HG02678 (cell line): ENCODE results near the gene MAP1B.

Experiments
- ATAC-seq: cut with Tn5 transposase; IDR thresholded peaks from one replicate; pipeline ENCODE4 v1.9.1; 2021; ENCODE audit warnings: mild to moderate bottlenecking, moderate library complexity; ENCODE audit not compliant: unreplicated experiment

MAP1B gene

DNA sequence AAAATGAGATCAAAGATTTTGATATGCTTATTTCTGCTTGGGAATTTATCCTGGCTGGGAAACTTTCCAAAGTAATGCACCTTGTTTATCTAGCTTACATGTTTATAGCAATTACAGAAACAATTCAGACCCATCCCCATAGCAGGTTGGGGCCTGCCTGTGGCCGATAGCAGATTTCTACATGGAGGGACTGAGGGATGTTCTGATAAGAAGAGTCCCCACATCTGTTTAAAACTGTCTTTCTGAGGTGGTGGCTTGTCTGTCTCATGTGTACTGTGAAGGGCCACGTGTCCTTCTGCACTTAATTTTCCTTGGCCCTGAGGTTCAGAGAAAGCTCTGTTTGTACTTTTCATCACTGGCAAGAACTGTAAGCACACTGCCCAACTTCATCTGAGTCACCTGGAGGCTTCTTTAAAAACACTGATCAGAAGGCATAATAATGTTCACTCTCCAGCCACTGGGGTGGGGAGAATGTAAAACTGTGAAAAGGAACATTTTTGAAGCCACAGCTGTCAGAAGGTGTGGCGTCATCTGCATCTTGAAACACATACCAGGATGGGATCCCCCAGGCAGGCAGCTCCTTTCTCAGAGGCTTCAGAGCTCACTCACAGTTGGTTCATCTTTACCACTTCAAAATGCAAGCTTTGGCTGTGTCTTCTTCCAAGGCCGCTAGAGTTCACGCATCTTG lies 80.3 kb downstream of the MAP1B start:
- no peak for ATAC-seq

- ATAC-seq, result no peak
These were observed 80.9 kb downstream of the MAP1B start for GRCh38 chr5:72188166-72188565.

GRCh38 chr5:72189146-72189545 lies 81.9 kb downstream of the MAP1B start:
- ATAC-seq, result no peak

DNA sequence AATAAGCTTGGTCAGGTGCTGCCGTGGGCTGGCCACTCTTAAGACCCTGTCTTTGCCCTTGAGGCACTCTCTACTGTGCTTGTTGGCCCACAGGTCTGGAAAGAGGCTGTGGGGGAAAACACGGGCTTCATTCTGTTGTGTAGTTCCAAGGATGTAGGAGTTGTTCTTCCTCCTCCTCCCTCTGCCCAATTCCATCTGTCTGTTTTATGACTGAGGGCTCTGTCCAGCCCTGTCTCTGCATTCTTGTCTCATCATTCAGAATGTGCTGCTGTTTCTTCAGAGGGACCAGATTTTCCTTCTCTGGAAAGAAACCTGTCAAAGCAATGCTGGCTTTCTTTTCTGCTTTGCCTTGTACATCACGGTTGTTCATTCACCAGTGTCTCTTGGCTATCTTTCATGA lies 84.1 kb downstream of the MAP1B start:
- no peak for ATAC-seq

DNA sequence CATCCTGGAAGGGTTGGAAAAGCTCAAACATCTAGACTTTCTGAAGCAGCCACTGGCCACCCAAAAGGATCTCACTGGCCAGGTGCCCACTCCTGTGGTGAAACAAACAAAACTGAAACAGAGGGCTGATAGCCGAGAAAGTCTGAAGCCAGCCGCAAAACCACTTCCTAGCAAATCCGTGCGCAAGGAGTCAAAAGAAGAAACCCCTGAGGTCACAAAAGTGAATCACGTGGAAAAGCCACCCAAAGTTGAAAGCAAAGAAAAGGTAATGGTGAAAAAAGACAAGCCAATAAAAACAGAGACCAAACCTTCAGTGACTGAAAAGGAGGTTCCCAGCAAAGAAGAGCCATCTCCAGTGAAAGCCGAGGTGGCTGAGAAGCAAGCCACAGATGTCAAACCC lies 87.6 kb downstream of the MAP1B start:
- peak; percentile 97 for ATAC-seq

DNA sequence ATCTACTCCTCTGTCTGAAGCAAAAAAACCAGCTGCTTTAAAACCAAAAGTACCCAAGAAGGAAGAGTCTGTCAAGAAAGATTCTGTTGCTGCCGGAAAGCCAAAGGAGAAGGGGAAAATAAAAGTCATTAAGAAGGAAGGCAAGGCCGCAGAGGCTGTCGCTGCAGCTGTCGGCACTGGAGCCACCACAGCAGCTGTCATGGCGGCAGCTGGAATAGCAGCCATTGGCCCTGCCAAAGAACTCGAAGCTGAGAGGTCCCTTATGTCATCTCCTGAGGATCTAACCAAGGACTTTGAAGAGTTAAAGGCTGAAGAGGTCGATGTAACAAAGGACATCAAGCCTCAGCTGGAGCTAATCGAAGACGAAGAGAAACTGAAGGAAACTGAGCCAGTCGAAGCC lies 88.3 kb downstream of the MAP1B start:
- ATAC-seq, result no peak

DNA sequence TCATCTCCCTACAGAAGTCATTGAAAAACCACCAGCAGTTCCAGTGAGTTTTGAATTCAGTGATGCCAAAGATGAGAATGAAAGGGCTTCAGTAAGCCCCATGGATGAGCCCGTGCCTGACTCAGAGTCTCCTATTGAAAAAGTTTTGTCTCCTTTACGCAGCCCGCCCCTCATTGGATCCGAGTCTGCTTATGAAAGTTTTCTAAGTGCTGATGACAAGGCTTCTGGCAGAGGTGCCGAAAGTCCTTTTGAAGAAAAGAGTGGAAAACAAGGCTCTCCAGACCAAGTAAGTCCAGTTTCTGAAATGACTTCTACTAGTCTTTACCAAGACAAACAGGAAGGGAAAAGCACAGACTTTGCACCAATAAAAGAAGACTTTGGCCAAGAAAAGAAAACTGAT lies 90.1 kb downstream of the MAP1B start:
- ATAC-seq, result no peak

GRCh38 chr5:72199681-72200080 lies 92.4 kb downstream of the MAP1B start:
- no peak for ATAC-seq

DNA sequence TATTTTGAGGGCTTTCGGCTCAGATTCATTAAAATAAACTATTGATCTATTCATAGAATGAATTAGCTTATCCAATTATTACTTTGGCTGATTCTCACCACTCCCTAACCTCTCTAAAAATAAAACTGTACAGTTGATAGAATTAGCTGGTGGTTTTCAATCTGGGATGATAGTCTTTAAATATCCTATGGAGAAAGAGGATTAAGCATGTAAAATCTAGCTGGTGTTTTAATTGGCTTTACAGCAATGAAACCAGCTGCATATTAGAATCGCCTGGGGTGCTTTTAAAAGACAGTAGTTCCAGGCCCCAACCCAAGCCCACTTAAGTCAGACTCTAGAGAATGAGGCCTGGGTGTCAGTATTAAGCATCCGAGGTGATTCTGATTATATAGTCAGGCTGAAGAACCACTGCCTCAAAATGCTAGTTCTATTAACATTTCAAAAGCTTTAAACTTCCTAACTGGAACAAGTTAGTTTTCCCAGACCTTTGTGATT lies 95.1 kb downstream of the MAP1B start:
- no peak for ATAC-seq

GRCh38 chr5:72203251-72203845 lies 96.1 kb downstream of the MAP1B start:
- ATAC-seq, result no peak

- ATAC-seq, result no peak
These were observed 97.7 kb downstream of the MAP1B start for GRCh38 chr5:72204946-72205345.

- ATAC-seq, result no peak
These were observed 98.2 kb downstream of the MAP1B start for GRCh38 chr5:72205431-72206009.

DNA sequence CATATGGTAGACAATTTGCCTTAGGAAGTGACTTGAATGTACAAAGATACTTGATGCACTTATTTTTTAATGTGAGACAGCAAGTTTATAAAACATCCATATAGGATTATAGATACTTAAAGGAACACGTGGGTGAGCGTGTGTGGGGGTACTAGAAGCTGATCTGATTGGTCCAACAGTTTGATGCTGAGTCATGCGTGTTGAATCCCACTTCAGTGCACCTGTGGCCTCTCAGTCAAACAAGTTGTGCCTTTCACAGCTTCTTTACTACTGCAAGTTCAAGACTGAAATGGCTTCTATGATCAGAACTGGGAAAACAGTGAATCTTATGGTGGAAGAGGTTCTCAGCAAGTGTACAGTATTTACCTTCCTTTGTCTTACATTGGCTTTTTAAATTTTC lies 98.9 kb downstream of the MAP1B start:
- ATAC-seq, result no peak

- ATAC-seq, result no peak
These were observed 99.7 kb downstream of the MAP1B start for GRCh38 chr5:72206994-72207393.

DNA sequence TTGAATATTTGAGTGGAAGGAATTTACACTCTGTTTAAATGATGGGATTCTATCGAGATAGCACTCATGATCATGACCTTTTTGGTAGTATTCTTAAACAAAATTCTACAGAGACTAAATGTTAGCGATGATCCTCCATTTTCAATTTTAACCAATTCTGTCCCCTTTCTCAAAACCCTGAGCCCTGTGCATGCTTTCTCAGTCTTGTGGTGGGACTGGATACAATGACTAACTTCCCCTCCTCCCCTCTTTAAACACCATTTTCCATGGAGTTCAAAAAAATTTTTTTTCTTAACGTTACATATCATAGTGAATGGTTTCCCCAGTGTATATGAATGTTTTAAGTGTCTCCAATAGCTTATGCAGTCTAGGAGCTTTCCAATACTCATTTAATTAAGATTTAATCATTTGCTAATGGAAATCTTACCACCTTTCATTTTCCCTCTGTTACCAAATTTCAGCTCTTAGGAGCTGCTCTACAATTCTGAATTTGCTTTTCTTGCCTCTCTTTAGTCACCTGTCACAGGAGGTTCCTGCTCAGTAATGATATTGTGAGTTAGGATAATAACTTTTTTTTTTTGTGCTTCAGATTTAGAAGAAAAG lies 101.2 kb downstream of the MAP1B start:
- ATAC-seq, result no peak

GRCh38 chr5:72209147-72210115 lies 102.2 kb downstream of the MAP1B start:
- no peak for ATAC-seq

DNA sequence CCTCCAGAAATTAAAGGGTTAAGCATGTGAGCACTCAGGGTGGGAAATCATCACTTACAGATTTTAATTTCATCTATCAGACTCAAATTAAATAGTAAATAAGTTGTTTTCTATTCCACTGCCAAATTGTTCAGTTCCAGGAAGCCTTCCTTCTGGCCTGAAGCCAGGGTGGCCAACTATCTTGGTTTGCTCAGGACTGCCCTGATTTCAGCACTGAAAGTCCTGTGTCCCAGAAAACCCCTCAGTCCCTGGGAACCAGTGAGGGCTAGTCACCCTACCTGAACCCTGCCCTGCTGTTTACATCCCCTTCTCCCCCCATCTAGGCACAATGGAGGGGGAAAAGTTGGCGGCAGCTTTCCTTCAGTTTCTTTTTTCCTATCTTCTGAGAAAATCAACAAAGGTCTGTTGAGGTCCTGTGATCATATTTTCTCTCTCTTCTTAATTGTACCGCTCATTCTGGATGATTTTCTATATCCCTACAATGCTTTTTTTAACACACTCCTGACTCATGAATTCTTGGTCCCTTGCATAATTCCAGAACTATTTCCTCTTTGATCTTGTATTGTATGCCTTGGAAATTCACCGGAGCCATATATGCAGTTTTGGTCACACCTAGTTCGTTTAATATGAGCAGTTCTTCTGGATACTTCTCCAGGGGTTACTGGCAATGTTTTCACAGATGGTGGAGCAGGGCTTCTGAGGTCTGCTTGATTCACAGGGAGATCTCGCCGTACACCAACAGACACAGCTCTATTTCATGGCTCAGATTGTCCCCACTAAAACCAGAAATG lies 103.8 kb downstream of the MAP1B start:
- ATAC-seq, result no peak

- no peak for ATAC-seq
These were observed 104.9 kb downstream of the MAP1B start for GRCh38 chr5:72212171-72212570.

GRCh38 chr5:72213482-72213881 lies 106.2 kb downstream of the MAP1B start:
- ATAC-seq, result no peak

- ATAC-seq, result no peak
These were observed 106.9 kb downstream of the MAP1B start for GRCh38 chr5:72214168-72214567.
